ENCODE measurements around the gene EPN3. TPM values are rescaled to one million over a fixed set of nuclear protein-coding genes. Genes with fewer than 3 reads are reported as not detected.

EPN3 gene
- total RNA-seq, 1 experiment from 2014 or later = 0.09 TPM

GRCh38 chr17:50520483-50520882, 12.1 kb upstream of the EPN3 start:
- TF ChIP-seq CTCF (conservative IDR thresholded peaks at IDR 0.05; ENCODE audit: low read depth, low read length) (no peak), EZH2 (IDR thresholded peaks at IDR 0.05; ENCODE audit: borderline replicate concordance, low read depth, low read length, poor library complexity, severe bottlenecking) (no peak)
- CTCF ChIA-PET = no interaction called here
- no peaks in the 10 kb centered on the region for H3K27me3 ChIP-seq (replicated peaks; ENCODE audit: insufficient read depth, low read depth, low read length, poor library complexity)
- H3K27ac ChIP-seq (ENCODE audit: low read depth, low read length, poor library complexity, severe bottlenecking) = no peak overlapping the region
- H3K9me3 ChIP-seq (ENCODE audit: low read depth, low read length, poor library complexity, severe bottlenecking) = no peaks in the 10 kb centered on the region
- no peak for DNase-seq (ENCODE audit: low spot score)
- intact Hi-C loops (cut with micrococcal nuclease; ENCODE audit: unreplicated experiment) = no loop called here
- H3K4me3 ChIP-seq (ENCODE audit: low read depth, low read length, poor library complexity, severe bottlenecking) = no peak overlapping the region
- H3K36me3 ChIP-seq (ENCODE audit: insufficient read depth, low read length, poor library complexity, severe bottlenecking) = no peaks in the 10 kb centered on the region
- no TSS peak for BruUV-seq (replicated peaks)
- no peaks in the 10 kb centered on the region for H3K4me1 ChIP-seq (ENCODE audit: insufficient read depth, low read length, poor library complexity, severe bottlenecking)
- POLR2A ChIA-PET (ENCODE audit: low non-redundant PET) = no interaction called here

- no TSS peak for BruUV-seq (replicated peaks)
- DNase-seq (ENCODE audit: low spot score) = no peak
- Histone ChIP-seq H3K4me3 (ENCODE audit: low read depth, low read length, poor library complexity, severe bottlenecking) (no peak overlapping the region), H3K27ac (ENCODE audit: low read depth, low read length, poor library complexity, severe bottlenecking) (no peak overlapping the region), H3K36me3 (ENCODE audit: insufficient read depth, low read length, poor library complexity, severe bottlenecking) (no peaks in the 10 kb centered on the region), H3K4me1 (ENCODE audit: insufficient read depth, low read length, poor library complexity, severe bottlenecking) (no peaks in the 10 kb centered on the region), H3K9me3 (ENCODE audit: low read depth, low read length, poor library complexity, severe bottlenecking) (no peaks in the 10 kb centered on the region), H3K27me3 (replicated peaks; ENCODE audit: insufficient read depth, low read depth, low read length, poor library complexity) (no peaks in the 10 kb centered on the region)
- TF ChIP-seq EZH2 (IDR thresholded peaks at IDR 0.05; ENCODE audit: borderline replicate concordance, low read depth, low read length, poor library complexity, severe bottlenecking) = no peak
- no peak for TF ChIP-seq CTCF (conservative IDR thresholded peaks at IDR 0.05; ENCODE audit: low read depth, low read length)
- POLR2A ChIA-PET (ENCODE audit: low non-redundant PET) = no interaction called here
- intact Hi-C loops (cut with micrococcal nuclease; ENCODE audit: unreplicated experiment) = no loop called here
- CTCF ChIA-PET = interaction anchor here (0.6 kb wide), 1 partner anchor 16 kb away, joined by 3 read pairs; no protein-coding TSS in a partner anchor
Measured at GRCh38 chr17:50521514-50521913, 11.0 kb upstream of the EPN3 start.

- H3K4me1 ChIP-seq (ENCODE audit: insufficient read depth, low read length, poor library complexity, severe bottlenecking) = no peaks in the 10 kb centered on the region
- H3K9me3 ChIP-seq (ENCODE audit: low read depth, low read length, poor library complexity, severe bottlenecking) = no peaks in the 10 kb centered on the region
- H3K27me3 ChIP-seq (replicated peaks; ENCODE audit: insufficient read depth, low read depth, low read length, poor library complexity) = no peaks in the 10 kb centered on the region
- CTCF ChIA-PET = no interaction called here
- DNase-seq (ENCODE audit: low spot score) = no peak
- POLR2A ChIA-PET (ENCODE audit: low non-redundant PET) = no interaction called here
- H3K27ac ChIP-seq (ENCODE audit: low read depth, low read length, poor library complexity, severe bottlenecking) = no peak overlapping the region
- intact Hi-C loops (cut with micrococcal nuclease; ENCODE audit: unreplicated experiment) = no loop called here
- no peaks in the 10 kb centered on the region for H3K36me3 ChIP-seq (ENCODE audit: insufficient read depth, low read length, poor library complexity, severe bottlenecking)
- H3K4me3 ChIP-seq (ENCODE audit: low read depth, low read length, poor library complexity, severe bottlenecking) = no peak overlapping the region
- no TSS peak for BruUV-seq (replicated peaks)
- TF ChIP-seq CTCF (conservative IDR thresholded peaks at IDR 0.05; ENCODE audit: low read depth, low read length) = no peak
- TF ChIP-seq EZH2 (IDR thresholded peaks at IDR 0.05; ENCODE audit: borderline replicate concordance, low read depth, low read length, poor library complexity, severe bottlenecking) = no peak
Measured at GRCh38 chr17:50522766-50523165, 9.8 kb upstream of the EPN3 start.

All from A673 (cell line).